Raji (cell line): Measurements from ENCODE around the gene PMP22.

Experiments used
- POLR2A ChIP-seq: IDR thresholded peaks from 2 replicates; pipeline ENCODE4 v1.6.1; 2011; ENCODE audit warnings: low read depth, low read length, control low read depth; ENCODE audit not compliant: insufficient read depth

Gene PMP22

GRCh38 chr17:15247891-15248529, 17.1 kb downstream of the PMP22 start:
- no peak for TF ChIP-seq POLR2A

- TF ChIP-seq POLR2A: no peak
These were observed 20.1 kb downstream of the PMP22 start for GRCh38 chr17:15245054-15245453.

- TF ChIP-seq POLR2A: no peak
These were observed 24.5 kb downstream of the PMP22 start for GRCh38 chr17:15240644-15241043.

- no peak for TF ChIP-seq POLR2A
These were observed 25.6 kb downstream of the PMP22 start for GRCh38 chr17:15239491-15239890.

- TF ChIP-seq POLR2A: no peak
These were observed 26.3 kb downstream of the PMP22 start for GRCh38 chr17:15238676-15239422.

- no peak for TF ChIP-seq POLR2A
These were observed 27.1 kb downstream of the PMP22 start for GRCh38 chr17:15238057-15238456.

GRCh38 chr17:15237106-15237425, 28.1 kb downstream of the PMP22 start:
- no peak for TF ChIP-seq POLR2A

GRCh38 chr17:15236281-15237105, 28.6 kb downstream of the PMP22 start:
- no peak for TF ChIP-seq POLR2A

- TF ChIP-seq POLR2A: no peak
These were observed 31.2 kb downstream of the PMP22 start for GRCh38 chr17:15233971-15234370.

GRCh38 chr17:15233022-15233805, 31.9 kb downstream of the PMP22 start:
- TF ChIP-seq POLR2A: no peak

- no peak for TF ChIP-seq POLR2A
These were observed 32.6 kb downstream of the PMP22 start for GRCh38 chr17:15232517-15232915.

GRCh38 chr17:15231851-15232516, 33.1 kb downstream of the PMP22 start:
- TF ChIP-seq POLR2A: no peak

GRCh38 chr17:15230866-15231265, 34.3 kb downstream of the PMP22 start:
- no peak for TF ChIP-seq POLR2A

- TF ChIP-seq POLR2A: no peak
These were observed 44.3 kb downstream of the PMP22 start for GRCh38 chr17:15220785-15221184.

GRCh38 chr17:15216481-15216880, 48.6 kb downstream of the PMP22 start:
- no peak for TF ChIP-seq POLR2A

GRCh38 chr17:15213381-15214087, 51.6 kb downstream of the PMP22 start:
- TF ChIP-seq POLR2A: no peak
